Tibial nerve (tissue), 4 donors: ENCODE data around the gene HLA-DOA. TPM values are rescaled to one million over a fixed set of nuclear protein-coding genes. Genes with fewer than 3 reads are reported as not detected.
A peak's percentile ranks its signal among the peaks of the same experiment; 100 is the strongest.

Experiments
- DNase-seq, 2 donors: peaks; one replicate each; pipeline ENCODE4 v3.0.0-alpha.2; 2019; ENCODE audit warnings: low spot score in 2 of 2
- H3K27ac ChIP-seq, 4 donors: fragments of 200-600 bp; sonication (generic) in 3 of 4; one replicate each; pipeline ENCODE4 v1.5.1; 2017 to 2019; ENCODE audit warnings: mild to moderate bottlenecking in 1 of 4
- H3K27me3 ChIP-seq, 2 donors: fragments of 200-600 bp; sonication (generic) in 1 of 2; one replicate each; pipeline versions ENCODE4 v1.5.1 to v1.6.0; 2017 to 2019
- H3K36me3 ChIP-seq, 3 donors: fragments of 200-600 bp; sonication (generic); one replicate each; pipeline ENCODE4 v1.5.1; 2018 to 2019
- H3K4me1 ChIP-seq, 4 donors: fragments of 200-600 bp; sonication (generic) in 3 of 4; one replicate each; pipeline ENCODE4 v1.5.1; 2017 to 2019
- H3K4me3 ChIP-seq, 4 donors: fragments of 200-600 bp; sonication (generic) in 3 of 4; one replicate each; pipeline ENCODE4 v1.5.1; 2017 to 2019; ENCODE audit warnings: mild to moderate bottlenecking in 1 of 4, moderate library complexity in 1 of 4
- H3K9me3 ChIP-seq, 4 donors: fragments of 200-600 bp; sonication (generic) in 3 of 4; one replicate each; pipeline ENCODE4 v1.5.1; 2017 to 2019
- CTCF ChIP-seq, 5 experiments: fragments of 200-600 bp in 3 of 5; fragments of 450-650 bp in 2 of 5; sonication (generic) in 3 of 5; IDR thresholded peaks; one replicate each; pipeline ENCODE4 v1.5.1; 2016 to 2019; ENCODE audit warnings: antibody characterized with exemption in 5 of 5, mild to moderate bottlenecking in 3 of 5, moderate library complexity in 2 of 5
- EP300 ChIP-seq, 2 donors: sonication (generic); formaldehyde crosslinking; IDR thresholded peaks; one replicate each; pipeline ENCODE4 v1.6.1; 2017; ENCODE audit warnings: antibody characterized with exemption in 2 of 2, mild to moderate bottlenecking in 1 of 2
- POLR2A ChIP-seq, 2 donors: fragments of 450-650 bp; IDR thresholded peaks; one replicate each; pipeline ENCODE4 v1.6.1; 2017; ENCODE audit warnings: antibody characterized with exemption in 2 of 2, mild to moderate bottlenecking in 2 of 2, moderate library complexity in 2 of 2
- WGBS, 2 donors: methylation state at CpG; one replicate each; pipeline ENCODE4 v1.1.5; 2018; 5-methylcytosine and 5-hydroxymethylcytosine counted together
- total RNA-seq, 4 donors: library from RNA; depleted of rRNA; stranded (reverse); fragments of >200 nt; gene quantifications; one replicate each; pipeline ENCODE4 v1.1.0, GENCODE V29; 2016

The HLA-DOA gene
- total RNA-seq, 4 donors from 2014 or later, result 3.0 to 17.7 (median 8.4) TPM

DNA sequence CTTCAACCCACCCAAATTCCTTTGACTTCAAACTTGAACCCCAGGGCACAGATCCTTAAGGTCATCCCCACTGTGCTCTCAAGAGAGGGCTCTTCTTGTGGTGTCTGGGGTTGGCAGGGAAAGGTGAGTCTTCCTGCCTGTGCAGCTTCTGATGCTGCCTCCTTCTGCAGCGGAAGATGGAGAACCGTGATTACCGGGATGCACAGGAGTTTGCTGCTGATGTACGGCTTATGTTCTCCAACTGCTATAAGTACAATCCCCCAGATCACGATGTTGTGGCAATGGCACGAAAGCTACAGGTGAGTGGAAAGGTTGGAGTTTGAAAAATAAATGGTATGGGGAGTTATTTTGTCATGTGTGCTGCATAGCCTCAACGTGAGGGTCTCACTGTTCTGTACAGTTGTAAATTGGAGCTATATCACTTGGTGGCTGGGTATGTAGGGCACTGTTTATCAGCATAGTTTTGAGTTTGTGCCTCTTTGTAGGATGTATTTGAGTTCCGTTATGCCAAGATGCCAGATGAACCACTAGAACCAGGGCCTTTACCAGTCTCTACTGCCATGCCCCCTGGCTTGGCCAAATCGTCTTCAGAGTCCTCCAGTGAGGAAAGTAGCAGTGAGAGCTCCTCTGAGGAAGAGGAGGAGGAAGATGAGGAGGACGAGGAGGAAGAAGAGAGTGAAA is 32.0 kb downstream of the HLA-DOA start:
- no peak for DNase-seq
- Histone ChIP-seq H3K27ac (no peak overlapping the region), H3K36me3 (peaks cover 9 to 85% (median 51%) of the 10 kb centered on the region in 3 donors), H3K27me3 (no peaks in the 10 kb centered on the region), H3K4me3 (no peak overlapping the region), H3K4me1 (peaks cover 6 to 75% (median 39%) of the 10 kb centered on the region in 4 donors), H3K9me3 (no peaks in the 10 kb centered on the region)
- WGBS, 2 donors, result 69 to 71% methylated on average over 10 of the region's 10 CpGs
- TF ChIP-seq EP300 (IDR thresholded peaks at IDR 0.05) (no peak), POLR2A (IDR thresholded peaks at IDR 0.05) (no peak), CTCF (IDR thresholded peaks at IDR 0.05) (no peak)

DNA sequence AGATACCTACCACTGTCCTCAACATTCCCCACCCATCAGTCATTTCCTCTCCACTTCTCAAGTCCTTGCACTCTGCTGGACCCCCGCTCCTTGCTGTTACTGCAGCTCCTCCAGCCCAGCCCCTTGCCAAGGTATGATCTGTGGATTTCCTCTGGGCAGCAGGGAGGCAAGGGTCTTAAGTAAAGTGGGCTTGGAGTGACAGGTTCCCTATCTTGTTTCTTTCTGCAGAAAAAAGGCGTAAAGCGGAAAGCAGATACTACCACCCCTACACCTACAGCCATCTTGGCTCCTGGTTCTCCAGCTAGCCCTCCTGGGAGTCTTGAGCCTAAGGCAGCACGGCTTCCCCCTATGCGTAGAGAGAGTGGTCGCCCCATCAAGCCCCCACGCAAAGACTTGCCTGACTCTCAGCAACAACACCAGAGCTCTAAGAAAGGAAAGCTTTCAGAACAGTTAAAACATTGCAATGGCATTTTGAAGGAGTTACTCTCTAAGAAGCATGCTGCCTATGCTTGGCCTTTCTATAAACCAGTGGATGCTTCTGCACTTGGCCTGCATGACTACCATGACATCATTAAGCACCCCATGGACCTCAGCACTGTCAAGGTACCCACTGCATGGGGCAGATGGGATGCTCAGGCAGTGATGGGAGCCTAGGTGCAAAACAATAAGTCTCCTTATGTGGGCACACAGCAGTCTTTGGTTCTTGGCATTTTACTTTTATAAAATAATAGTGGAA is 32.9 kb downstream of the HLA-DOA start:
- Histone ChIP-seq H3K27me3 (no peaks in the 10 kb centered on the region), H3K36me3 (peaks cover 9 to 81% (median 51%) of the 10 kb centered on the region in 3 donors), H3K4me3 (no peak overlapping the region), H3K27ac (no peak overlapping the region), H3K9me3 (no peaks in the 10 kb centered on the region), H3K4me1 (peaks cover 6 to 68% (median 39%) of the 10 kb centered on the region in 4 donors)
- no peak for DNase-seq
- WGBS, 2 donors, result 72 to 75% methylated on average over 7 of the region's 7 CpGs
- no peak for TF ChIP-seq EP300 (IDR thresholded peaks at IDR 0.05)
- TF ChIP-seq CTCF (IDR thresholded peaks at IDR 0.05), result no peak
- no peak for TF ChIP-seq POLR2A (IDR thresholded peaks at IDR 0.05)

GRCh38 chr6:32975886-32976285 is 33.5 kb downstream of the HLA-DOA start:
- Histone ChIP-seq H3K27me3 (no peaks in the 10 kb centered on the region), H3K36me3 (peaks cover 9 to 75% (median 50%) of the 10 kb centered on the region in 3 donors), H3K4me1 (peaks cover 6 to 62% (median 39%) of the 10 kb centered on the region in 4 donors), H3K9me3 (no peaks in the 10 kb centered on the region), H3K4me3 (no peak overlapping the region), H3K27ac (no peak overlapping the region)
- TF ChIP-seq POLR2A (IDR thresholded peaks at IDR 0.05), result no peak
- TF ChIP-seq EP300 (IDR thresholded peaks at IDR 0.05), result no peak
- no peak for TF ChIP-seq CTCF (IDR thresholded peaks at IDR 0.05)
- DNase-seq, result no peak
- WGBS, 2 donors, result 53 to 54% methylated on average over 2 of the region's 2 CpGs

- TF ChIP-seq EP300 (IDR thresholded peaks at IDR 0.05) (no peak), POLR2A (IDR thresholded peaks at IDR 0.05) (no peak), CTCF (IDR thresholded peaks at IDR 0.05) (no peak)
- H3K4me1 ChIP-seq, result peaks cover 6 to 52% (median 38%) of the 10 kb centered on the region in 4 donors
- H3K27ac ChIP-seq, result peak overlapping the region in 3 of 4 donors; percentile 36 to 99 (median 52)
- no peaks in the 10 kb centered on the region for H3K9me3 ChIP-seq
- peaks cover 4 to 63% (median 38%) of the 10 kb centered on the region in 3 donors for H3K36me3 ChIP-seq
- 2 to 4% methylated on average over 9 to 14 of the region's 14 CpGs for WGBS, 2 donors
- no peak for DNase-seq
- peak overlapping the region; percentile 48 to 75 (median 64) for H3K4me3 ChIP-seq
- H3K27me3 ChIP-seq, result no peaks in the 10 kb centered on the region
These were observed 34.7 kb downstream of the HLA-DOA start for GRCh38 chr6:32974541-32975308.
